Endodermal cell (in vitro differentiated cells): ENCODE data around the gene HOXD9. TPM values are rescaled to one million over a fixed set of nuclear protein-coding genes. Genes with fewer than 3 reads are reported as not detected.

Experiments
- DNase-seq: peaks from one replicate; pipeline ENCODE4 v3.0.0-alpha.2; 2017
- H3K27ac ChIP-seq: 2 replicates; pipeline ENCODE4 v1.5.1; 2013; ENCODE audit warnings: mild to moderate bottlenecking, low read depth, low read length, moderate library complexity
- H3K27me3 ChIP-seq: 2 replicates; pipeline ENCODE4 v1.6.1; 2013; ENCODE audit warnings: mild to moderate bottlenecking, low read length, moderate library complexity; ENCODE audit not compliant: insufficient read depth, control insufficient read depth, poor library complexity, severe bottlenecking
- H3K36me3 ChIP-seq: 2 replicates; pipeline ENCODE4 v1.7.0; 2013; ENCODE audit warnings: mild to moderate bottlenecking, low read length, moderate library complexity; ENCODE audit not compliant: control insufficient read depth, insufficient read depth
- H3K4me1 ChIP-seq: one replicate; pipeline ENCODE4 v1.7.0; 2013; ENCODE audit warnings: low read length; ENCODE audit not compliant: control insufficient read depth, insufficient read depth
- H3K4me3 ChIP-seq: 2 replicates; pipeline ENCODE4 v1.5.1; 2013; ENCODE audit warnings: mild to moderate bottlenecking, low read length, moderate library complexity
- H3K9ac ChIP-seq: 2 replicates; pipeline ENCODE4 v1.6.1; 2013; ENCODE audit warnings: mild to moderate bottlenecking, low read length, moderate library complexity; ENCODE audit not compliant: poor library complexity, severe bottlenecking; ENCODE audit errors: extremely low read depth
- H3K9me3 ChIP-seq: 2 replicates; pipeline ENCODE4 v1.6.1; 2013; ENCODE audit warnings: mild to moderate bottlenecking, low read length, moderate library complexity; ENCODE audit not compliant: control insufficient read depth
- H3K27ac Mint-ChIP-seq: 2 replicates; pipeline ENCODE4 v1.8.0; 2020; ENCODE audit warnings: mixed read lengths
- H3K27me3 Mint-ChIP-seq: 2 replicates; pipeline ENCODE4 v1.8.0; 2021; ENCODE audit warnings: mild to moderate bottlenecking, mixed read lengths; ENCODE audit not compliant: insufficient read depth
- H3K36me3 Mint-ChIP-seq: 2 replicates; pipeline ENCODE4 v1.8.0; 2020; ENCODE audit warnings: low read depth, mixed read lengths
- H3K4me1 Mint-ChIP-seq: 2 replicates; pipeline ENCODE4 v1.8.0; 2020; ENCODE audit warnings: mixed read lengths
- H3K4me3 Mint-ChIP-seq: 2 replicates; pipeline ENCODE4 v1.8.0; 2020; ENCODE audit warnings: mild to moderate bottlenecking, moderate library complexity, mixed read lengths
- H3K9me3 Mint-ChIP-seq: 2 replicates; pipeline ENCODE4 v1.8.0; 2020; ENCODE audit warnings: mild to moderate bottlenecking, mixed read lengths
- CTCF ChIP-seq: fragments of 200-600 bp; sonication (generic); conservative IDR thresholded peaks from 2 replicates; pipeline ENCODE4 v1.5.0; 2021; ENCODE audit warnings: antibody characterized with exemption, mild to moderate bottlenecking
- WGBS, 2 experiments: methylation state at CpG; one replicate each; pipeline versions ENCODE4 v1.1.5 to v1.1.7; 2013; ENCODE audit warnings: missing lambda C conversion rate in 2 of 2, mixed read lengths in 1 of 2; ENCODE audit not compliant: insufficient coverage in 1 of 2, insufficient read length in 1 of 2; 5-methylcytosine and 5-hydroxymethylcytosine counted together
- total RNA-seq, 2 donors: library from RNA; stranded (reverse); fragmentation: NEBNext Ultra II Directional in 1 of 2; extraction: Animal tissue kit (Norgen Biotek cat#: 25700) in 1 of 2; gene quantifications; 2 replicates in 1 of 2; 3 replicates in 1 of 2; pipeline ENCODE4 v1.2.1, GENCODE V29; 2021

The HOXD9 gene
- total RNA-seq, 2 donors from 2014 or later, result not detected

GRCh38 chr2:176078541-176079284 is 43.8 kb upstream of the HOXD9 start:
- H3K4me3 Mint-ChIP-seq, result peak overlapping the region; percentile 54

GRCh38 chr2:176079285-176079830 is 43.2 kb upstream of the HOXD9 start:
- Histone ChIP-seq H3K36me3 (no peaks in the 10 kb centered on the region), H3K27ac (no peak overlapping the region), H3K9me3 (no peaks in the 10 kb centered on the region), H3K4me3 (peak overlapping the region; percentile 79), H3K4me1 (peaks cover 4% of the 10 kb centered on the region), H3K9ac (no peak overlapping the region), H3K27me3 (peaks cover 97% of the 10 kb centered on the region)
- peak overlapping the region; percentile 54 for H3K4me3 Mint-ChIP-seq
- peaks cover 31% of the 10 kb centered on the region for H3K4me1 Mint-ChIP-seq
- peak; percentile 71 for DNase-seq
- no peak overlapping the region for H3K27ac Mint-ChIP-seq
- peaks cover 5% of the 10 kb centered on the region for H3K9me3 Mint-ChIP-seq
- WGBS, 2 experiments, result 0 to 1% methylated on average over 3 to 30 of the region's 30 CpGs
- H3K27me3 Mint-ChIP-seq, result peaks cover 94% of the 10 kb centered on the region
- TF ChIP-seq CTCF, result no peak
- H3K36me3 Mint-ChIP-seq, result no peaks in the 10 kb centered on the region

More at GRCh38 chr2:176078541-176079284, 43.8 kb upstream of the HOXD9 start:
- Mint-ChIP-seq H3K9me3 (peaks cover 5% of the 10 kb centered on the region), H3K4me1 (peaks cover 27% of the 10 kb centered on the region), H3K36me3 (no peaks in the 10 kb centered on the region), H3K27me3 (peaks cover 94% of the 10 kb centered on the region), H3K27ac (no peak overlapping the region)
- H3K9me3 ChIP-seq, result no peaks in the 10 kb centered on the region
- peaks cover 96% of the 10 kb centered on the region for H3K27me3 ChIP-seq
- 5 to 6% methylated on average over 20 to 25 of the region's 25 CpGs for WGBS, 2 experiments
- H3K36me3 ChIP-seq, result no peaks in the 10 kb centered on the region
- H3K9ac ChIP-seq, result no peak overlapping the region
- peak overlapping the region; percentile 79 for H3K4me3 ChIP-seq
- H3K27ac ChIP-seq, result no peak overlapping the region
- DNase-seq, result no peak
- H3K4me1 ChIP-seq, result peaks cover 3% of the 10 kb centered on the region
- no peak for TF ChIP-seq CTCF

GRCh38 chr2:176079831-176080539 is 42.5 kb upstream of the HOXD9 start:
- peak; percentile 99 for TF ChIP-seq CTCF
- 1% methylated on average over 15 to 86 of the region's 86 CpGs for WGBS, 2 experiments
- no peak overlapping the region for H3K27ac Mint-ChIP-seq
- H3K4me1 ChIP-seq, result peaks cover 4% of the 10 kb centered on the region
- H3K36me3 ChIP-seq, result no peaks in the 10 kb centered on the region
- H3K27ac ChIP-seq, result no peak overlapping the region
- peaks cover 94% of the 10 kb centered on the region for H3K27me3 Mint-ChIP-seq
- H3K4me3 ChIP-seq, result peak overlapping the region; percentile 79
- H3K9ac ChIP-seq, result no peak overlapping the region
- H3K4me3 Mint-ChIP-seq, result peak overlapping the region; percentile 54
- DNase-seq, result peak; percentile 95
- H3K4me1 Mint-ChIP-seq, result peaks cover 37% of the 10 kb centered on the region
- H3K27me3 ChIP-seq, result peaks cover 97% of the 10 kb centered on the region
- H3K9me3 Mint-ChIP-seq, result peaks cover 5% of the 10 kb centered on the region
- no peaks in the 10 kb centered on the region for H3K9me3 ChIP-seq
- H3K36me3 Mint-ChIP-seq, result no peaks in the 10 kb centered on the region
